C4-2B (cell line): ENCODE measurements around the gene RBM6.

Experiments used
- ZFX ChIP-seq: fragments of 450-650 bp; IDR thresholded peaks from 2 replicates; pipeline ENCODE4 v1.6.1; 2017
- TF ChIP-seq, protein P1 (sequence below): fragments of 450-650 bp; conservative IDR thresholded peaks from 2 replicates; pipeline ENCODE4 v1.5.1; 2017; ENCODE audit warnings: mild to moderate bottlenecking

DNA sequence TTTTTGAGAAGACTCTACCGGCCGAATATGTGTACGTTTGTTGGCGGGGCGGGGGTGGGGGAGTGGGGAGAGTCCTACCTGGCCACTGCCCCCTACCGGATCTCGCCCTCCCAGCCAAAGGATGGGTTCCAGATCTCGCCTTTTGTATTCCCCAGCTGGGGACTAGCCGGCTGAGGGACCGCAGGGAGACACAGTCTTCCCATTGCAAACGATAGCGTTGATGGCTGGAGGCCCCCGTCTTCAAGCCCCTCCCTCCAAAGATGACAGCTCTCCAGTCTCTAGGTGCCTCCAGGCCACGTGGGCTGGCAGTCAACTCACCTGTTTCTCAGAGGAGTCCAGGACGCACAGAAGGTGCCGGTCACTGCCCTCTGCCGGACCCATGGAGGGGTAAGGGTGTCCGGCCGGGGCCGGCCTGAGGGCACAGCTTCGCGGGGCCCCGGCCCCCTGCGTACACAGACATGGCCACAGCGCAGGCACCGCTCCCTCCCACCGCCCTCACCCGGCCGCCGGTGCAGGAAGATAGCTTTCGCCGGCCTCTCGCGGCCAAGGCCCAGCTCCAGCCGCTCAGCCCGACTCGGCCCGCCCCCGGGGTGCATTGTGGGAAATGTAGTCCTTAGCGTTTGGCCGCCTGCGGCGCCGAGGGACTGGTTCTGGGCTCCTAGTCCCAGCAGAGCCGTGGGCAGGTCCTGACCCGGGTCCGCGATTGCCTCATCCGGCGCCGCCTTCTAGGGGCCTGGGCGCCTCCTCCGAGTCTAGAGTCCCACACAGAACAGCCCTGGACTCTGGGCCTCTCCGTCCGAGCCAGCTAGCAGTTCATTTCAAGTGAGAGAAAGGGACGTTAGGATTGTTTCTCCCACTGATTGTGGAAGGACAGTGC, 10.4 kb upstream of the RBM6 start, which contains the start of gene MON1A:
- peak; percentile 95 for TF ChIP-seq ZFX
- TF ChIP-seq, protein P1, sequence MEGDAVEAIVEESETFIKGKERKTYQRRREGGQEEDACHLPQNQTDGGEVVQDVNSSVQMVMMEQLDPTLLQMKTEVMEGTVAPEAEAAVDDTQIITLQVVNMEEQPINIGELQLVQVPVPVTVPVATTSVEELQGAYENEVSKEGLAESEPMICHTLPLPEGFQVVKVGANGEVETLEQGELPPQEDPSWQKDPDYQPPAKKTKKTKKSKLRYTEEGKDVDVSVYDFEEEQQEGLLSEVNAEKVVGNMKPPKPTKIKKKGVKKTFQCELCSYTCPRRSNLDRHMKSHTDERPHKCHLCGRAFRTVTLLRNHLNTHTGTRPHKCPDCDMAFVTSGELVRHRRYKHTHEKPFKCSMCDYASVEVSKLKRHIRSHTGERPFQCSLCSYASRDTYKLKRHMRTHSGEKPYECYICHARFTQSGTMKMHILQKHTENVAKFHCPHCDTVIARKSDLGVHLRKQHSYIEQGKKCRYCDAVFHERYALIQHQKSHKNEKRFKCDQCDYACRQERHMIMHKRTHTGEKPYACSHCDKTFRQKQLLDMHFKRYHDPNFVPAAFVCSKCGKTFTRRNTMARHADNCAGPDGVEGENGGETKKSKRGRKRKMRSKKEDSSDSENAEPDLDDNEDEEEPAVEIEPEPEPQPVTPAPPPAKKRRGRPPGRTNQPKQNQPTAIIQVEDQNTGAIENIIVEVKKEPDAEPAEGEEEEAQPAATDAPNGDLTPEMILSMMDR: peak; percentile 56
